ENCODE measurements around the gene ZNF227. TPM values are rescaled to one million over a fixed set of nuclear protein-coding genes. Genes with fewer than 3 reads are reported as not detected.
"Not testable (repeated sequence)": the region's sequence is repeated elsewhere in the genome, so short reads cannot be mapped to it uniquely, and the experiment has no call there.

The ZNF227 gene
- total RNA-seq, 1 donor = 18.6 TPM

GRCh38 chr19:44236384-44236783 is 24.1 kb downstream of the ZNF227 start:
- DNase-seq (ENCODE audit: low read depth) = no peak
- no peak for TF ChIP-seq CTCF (IDR thresholded peaks at IDR 0.05; ENCODE audit: insufficient read depth, low read depth, low read length)
- no peak overlapping the region for H3K4me3 ChIP-seq (ENCODE audit: low read depth, low read length)

- not testable (repeated sequence) for DNase-seq (ENCODE audit: low read depth); H3K4me3 ChIP-seq (ENCODE audit: low read depth, low read length)
These were observed 40.0 kb downstream of the ZNF227 start for GRCh38 chr19:44252332-44252731.

- DNase-seq (ENCODE audit: low read depth) = not testable (repeated sequence)
These were observed 41.1 kb downstream of the ZNF227 start for GRCh38 chr19:44253392-44253791.

GRCh38 chr19:44254496-44254895 is 42.2 kb downstream of the ZNF227 start:
- TF ChIP-seq CTCF (IDR thresholded peaks at IDR 0.05; ENCODE audit: insufficient read depth, low read depth, low read length) = no peak
- DNase-seq (ENCODE audit: low read depth) = no peak

More at GRCh38 chr19:44253392-44253791, 41.1 kb downstream of the ZNF227 start:
- not testable (repeated sequence) for H3K4me3 ChIP-seq (ENCODE audit: low read depth, low read length)

GRCh38 chr19:44255705-44256411 is 43.5 kb downstream of the ZNF227 start:
- no peak for TF ChIP-seq CTCF (IDR thresholded peaks at IDR 0.05; ENCODE audit: insufficient read depth, low read depth, low read length)
- H3K4me3 ChIP-seq (ENCODE audit: low read depth, low read length) = no peak overlapping the region
- no peak for DNase-seq (ENCODE audit: low read depth)

More at GRCh38 chr19:44254496-44254895, 42.2 kb downstream of the ZNF227 start:
- no peak overlapping the region for H3K4me3 ChIP-seq (ENCODE audit: low read depth, low read length)

GRCh38 chr19:44258136-44258535 is 45.8 kb downstream of the ZNF227 start:
- no peak overlapping the region for H3K4me3 ChIP-seq (ENCODE audit: low read depth, low read length)
- TF ChIP-seq CTCF (IDR thresholded peaks at IDR 0.05; ENCODE audit: insufficient read depth, low read depth, low read length) = no peak
- DNase-seq (ENCODE audit: low read depth) = no peak

GRCh38 chr19:44258835-44259413 is 46.6 kb downstream of the ZNF227 start:
- no peak for TF ChIP-seq CTCF (IDR thresholded peaks at IDR 0.05; ENCODE audit: insufficient read depth, low read depth, low read length)
- DNase-seq (ENCODE audit: low read depth) = no peak
- H3K4me3 ChIP-seq (ENCODE audit: low read depth, low read length) = no peak overlapping the region

GRCh38 chr19:44260343-44260681 is 48.0 kb downstream of the ZNF227 start:
- no peak for DNase-seq (ENCODE audit: low read depth)
- H3K4me3 ChIP-seq (ENCODE audit: low read depth, low read length) = peak overlapping the region; percentile 56
- TF ChIP-seq CTCF (IDR thresholded peaks at IDR 0.05; ENCODE audit: insufficient read depth, low read depth, low read length) = no peak

All from fibroblast of villous mesenchyme (primary cell).